Stimulated activated CD4-positive, alpha-beta T cell treated with anti-CD3 and anti-CD28 coated beads, TNF-alpha, amount 100 ng/mL, for 4 hours (primary cell): Measurements from ENCODE around the gene PSMB9.
"Not testable (repeated sequence)": the region's sequence is repeated elsewhere in the genome, so short reads cannot be mapped to it uniquely, and the experiment has no call there.

Source experiments
- DNase-seq, 3 experiments: peaks; one replicate each; pipeline ENCODE4 v3.0.0-alpha.2; 2020; ENCODE audit warnings: low read depth in 3 of 3

Gene PSMB9

GRCh38 chr6:32853541-32854375 is at the start of gene PSMB9, which contains the start of gene TAP1:
TSS of gene PSMB9 (plus strand) at chr6:32854192. CDS start at chr6:32854230, 38 bp downstream.
TSS of gene TAP1 (minus strand) at chr6:32853704. CDS start at chr6:32853636, 68 bp downstream.
- peak; percentile 91 to 97 (median 94) for DNase-seq

GRCh38 chr6:32805404-32805803 is 48.6 kb upstream of the PSMB9 start:
- not testable (repeated sequence) for DNase-seq

- no peak for DNase-seq
Measured at GRCh38 chr6:32807020-32807580, 46.9 kb upstream of the PSMB9 start.

GRCh38 chr6:32809171-32809570 is 44.8 kb upstream of the PSMB9 start:
- no peak for DNase-seq

GRCh38 chr6:32814145-32814544 is 39.8 kb upstream of the PSMB9 start:
- DNase-seq: no peak

GRCh38 chr6:32815115-32815514 is 38.9 kb upstream of the PSMB9 start:
- no peak for DNase-seq

- DNase-seq: no peak
Measured at GRCh38 chr6:32815996-32816395, 38.0 kb upstream of the PSMB9 start.

- no peak for DNase-seq
Measured at GRCh38 chr6:32816746-32817204, 37.2 kb upstream of the PSMB9 start, which contains the start of gene HLA-DOB. TSS of gene HLA-DOB (minus strand) at chr6:32817002. CDS start at chr6:32816951, 51 bp downstream.

GRCh38 chr6:32818867-32819266 is 35.1 kb upstream of the PSMB9 start:
- DNase-seq: no peak

- DNase-seq: no peak
Measured at GRCh38 chr6:32819729-32820128, 34.3 kb upstream of the PSMB9 start.

- DNase-seq: no peak
Measured at GRCh38 chr6:32825966-32826365, 28.0 kb upstream of the PSMB9 start.

GRCh38 chr6:32827025-32827424 is 27.0 kb upstream of the PSMB9 start:
- DNase-seq: no peak

- DNase-seq: no peak
Measured at GRCh38 chr6:32829495-32829894, 24.5 kb upstream of the PSMB9 start.

GRCh38 chr6:32830017-32830416 is 24.0 kb upstream of the PSMB9 start:
- no peak for DNase-seq

GRCh38 chr6:32830936-32831335 is 23.1 kb upstream of the PSMB9 start:
- no peak for DNase-seq

GRCh38 chr6:32832535-32832934 is 21.5 kb upstream of the PSMB9 start:
- no peak for DNase-seq

- DNase-seq: no peak
Measured at GRCh38 chr6:32833664-32834063, 20.3 kb upstream of the PSMB9 start.

GRCh38 chr6:32835167-32835893 is 18.7 kb upstream of the PSMB9 start:
- no peak for DNase-seq

- no peak for DNase-seq
Measured at GRCh38 chr6:32836873-32837272, 17.1 kb upstream of the PSMB9 start.

- no peak for DNase-seq
Measured at GRCh38 chr6:32837651-32838113, 16.3 kb upstream of the PSMB9 start.

- DNase-seq: peak; percentile 95 to 98 (median 95)
Measured at GRCh38 chr6:32838114-32838958, 15.7 kb upstream of the PSMB9 start, which contains the start of gene TAP2. TSS of gene TAP2 (minus strand) at chr6:32838739. CDS start at chr6:32838233, 506 bp downstream.
